ENCODE data around the gene TMEM117. TPM values are rescaled to one million over a fixed set of nuclear protein-coding genes. Genes with fewer than 3 reads are reported as not detected.

The TMEM117 gene
- total and polyA plus RNA-seq, 10 of the 15 experiments (the other 5 are each of a cell fraction or from before 2014, with no cell fraction given), result 3.1 to 8.2 (median 6.1) TPM

DNA sequence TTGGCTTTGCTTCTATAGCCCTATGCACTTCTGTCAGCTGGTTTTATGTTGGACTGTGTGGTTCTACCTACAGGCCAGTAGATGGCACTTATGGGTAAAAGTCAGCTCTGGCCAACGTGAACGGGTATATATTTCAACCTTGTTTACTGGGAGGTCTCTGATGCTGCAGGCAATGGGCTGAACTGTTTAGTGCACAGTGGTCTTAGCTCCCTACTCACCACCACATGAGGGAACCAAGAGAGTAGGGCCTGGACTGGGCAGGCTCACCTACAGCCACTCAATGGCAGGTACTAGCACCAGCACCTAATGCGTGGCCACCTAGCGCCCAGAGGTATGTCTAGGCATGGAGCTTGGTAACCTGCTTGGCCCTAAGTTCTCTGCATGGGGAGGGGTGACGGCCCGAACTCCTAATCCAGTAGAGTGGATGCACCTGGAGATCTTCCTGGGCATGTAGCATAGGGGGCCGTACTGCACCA, 481.8 kb downstream of the TMEM117 start:
- Histone ChIP-seq H2AFZ (ENCODE audit: control insufficient read depth, low read depth, low read length) (no peak overlapping the region), H3K27ac (ENCODE audit: control insufficient read depth, insufficient read depth) (no peak overlapping the region), H3K9ac (ENCODE audit: control insufficient read depth, insufficient read depth, low read length) (no peak overlapping the region), H3K9me3 (replicated peaks; ENCODE audit: control insufficient read depth, insufficient read depth, low read length) (no peaks in the 10 kb centered on the region), H3K27me3 (replicated peaks in 1 of 2; ENCODE audit: control insufficient read depth in 2 of 2, insufficient read depth in 2 of 2, low read length in 1 of 2) (no peaks in the 10 kb centered on the region), H4K20me1 (ENCODE audit: control insufficient read depth, insufficient read depth) (no peaks in the 10 kb centered on the region), H3K4me1 (ENCODE audit: control insufficient read depth, insufficient read depth, low read length) (no peaks in the 10 kb centered on the region), H3K79me2 (ENCODE audit: control insufficient read depth, insufficient read depth, low read length) (no peaks in the 10 kb centered on the region), H3K4me2 (ENCODE audit: control insufficient read depth, insufficient read depth) (no peak overlapping the region), H3K36me3 (ENCODE audit: control insufficient read depth in 2 of 2, insufficient read depth in 2 of 2, low read length in 1 of 2) (no peaks in the 10 kb centered on the region), H3K4me3 (no peak overlapping the region)
- SMC1A ChIA-PET (ENCODE audit: uncharacterized antibody, unreplicated experiment), result interaction anchor here (0.7 to 1.9 kb wide), 11 partner anchors 9 to 613 kb away, joined by 3 to 13 read pairs (median 3); no protein-coding TSS in a partner anchor
- intact Hi-C loops (cut with micrococcal nuclease; ENCODE audit: unreplicated experiment), result loop anchor here (5.0 to 10.0 kb wide), 3 partner anchors 300 to 610 kb away; no protein-coding TSS in a partner anchor
- RAD21 ChIA-PET (ENCODE audit: unreplicated experiment), result interaction anchor here (0.9 to 1.5 kb wide), 3 partner anchors 123 to 161 kb away, joined by 3 to 9 read pairs (median 4); no protein-coding TSS in a partner anchor
- in situ Hi-C loops (cut with MboI), result no loop called here
- POLR2A ChIA-PET, result no interaction called here
- WGBS (ENCODE audit: insufficient coverage, insufficient replicate concordance, low lambda C conversion rate, missing lambda C conversion rate), result 45% methylated on average over 7 of the region's 7 CpGs
- no peak for FAIRE-seq
- peak; percentile 93 for ATAC-seq
- no peak for DNase-seq (ENCODE audit: low read depth, low spot score)
- CTCF ChIA-PET, result interaction anchor here (0.6 to 2.1 kb wide), 14 partner anchors 9 to 613 kb away, joined by 3 to 12 read pairs (median 3); no protein-coding TSS in a partner anchor
- BruUV-seq (replicated peaks), result no TSS peak
- TF ChIP-seq PAX8 (IDR thresholded peaks at IDR 0.05) (no peak), CREM (IDR thresholded peaks at IDR 0.05; ENCODE audit: low read depth) (no peak), POLR2AphosphoS5 (IDR thresholded peaks at IDR 0.05; ENCODE audit: low read length) (no peak), RAD21 (IDR thresholded peaks at IDR 0.05; ENCODE audit: insufficient read depth, low read depth, low read length) (peak; percentile 89), MXI1 (IDR thresholded peaks at IDR 0.05; ENCODE audit: low read depth, low read length) (no peak), SPI1 (IDR thresholded peaks at IDR 0.05; ENCODE audit: borderline replicate concordance, insufficient read depth, low read depth, low read length) (no peak), SMC3 (IDR thresholded peaks at IDR 0.05; ENCODE audit: borderline replicate concordance, low read length) (peak; percentile 44; the same call in 1 of the 2 replicates), YBX1 (IDR thresholded peaks at IDR 0.05) (no peak), POLR2A (IDR thresholded peaks at IDR 0.05; ENCODE audit: low read depth, low read length) (no peak), TBL1XR1 (IDR thresholded peaks at IDR 0.05; ENCODE audit: low read depth, low read length) (no peak)
- TF ChIP-seq, protein P1, sequence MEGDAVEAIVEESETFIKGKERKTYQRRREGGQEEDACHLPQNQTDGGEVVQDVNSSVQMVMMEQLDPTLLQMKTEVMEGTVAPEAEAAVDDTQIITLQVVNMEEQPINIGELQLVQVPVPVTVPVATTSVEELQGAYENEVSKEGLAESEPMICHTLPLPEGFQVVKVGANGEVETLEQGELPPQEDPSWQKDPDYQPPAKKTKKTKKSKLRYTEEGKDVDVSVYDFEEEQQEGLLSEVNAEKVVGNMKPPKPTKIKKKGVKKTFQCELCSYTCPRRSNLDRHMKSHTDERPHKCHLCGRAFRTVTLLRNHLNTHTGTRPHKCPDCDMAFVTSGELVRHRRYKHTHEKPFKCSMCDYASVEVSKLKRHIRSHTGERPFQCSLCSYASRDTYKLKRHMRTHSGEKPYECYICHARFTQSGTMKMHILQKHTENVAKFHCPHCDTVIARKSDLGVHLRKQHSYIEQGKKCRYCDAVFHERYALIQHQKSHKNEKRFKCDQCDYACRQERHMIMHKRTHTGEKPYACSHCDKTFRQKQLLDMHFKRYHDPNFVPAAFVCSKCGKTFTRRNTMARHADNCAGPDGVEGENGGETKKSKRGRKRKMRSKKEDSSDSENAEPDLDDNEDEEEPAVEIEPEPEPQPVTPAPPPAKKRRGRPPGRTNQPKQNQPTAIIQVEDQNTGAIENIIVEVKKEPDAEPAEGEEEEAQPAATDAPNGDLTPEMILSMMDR (IDR thresholded peaks at IDR 0.05 in 2 of 3, conservative IDR thresholded peaks at IDR 0.05 in 1 of 3; ENCODE audit: control insufficient read depth in 2 of 3, extremely low read depth in 1 of 3, insufficient read depth in 1 of 3, low read depth in 3 of 3, low read length in 3 of 3), result peak; percentile 51 to 57 (median 55); a peak in 5 of 6 replicates
- TF ChIP-seq, protein P2, sequence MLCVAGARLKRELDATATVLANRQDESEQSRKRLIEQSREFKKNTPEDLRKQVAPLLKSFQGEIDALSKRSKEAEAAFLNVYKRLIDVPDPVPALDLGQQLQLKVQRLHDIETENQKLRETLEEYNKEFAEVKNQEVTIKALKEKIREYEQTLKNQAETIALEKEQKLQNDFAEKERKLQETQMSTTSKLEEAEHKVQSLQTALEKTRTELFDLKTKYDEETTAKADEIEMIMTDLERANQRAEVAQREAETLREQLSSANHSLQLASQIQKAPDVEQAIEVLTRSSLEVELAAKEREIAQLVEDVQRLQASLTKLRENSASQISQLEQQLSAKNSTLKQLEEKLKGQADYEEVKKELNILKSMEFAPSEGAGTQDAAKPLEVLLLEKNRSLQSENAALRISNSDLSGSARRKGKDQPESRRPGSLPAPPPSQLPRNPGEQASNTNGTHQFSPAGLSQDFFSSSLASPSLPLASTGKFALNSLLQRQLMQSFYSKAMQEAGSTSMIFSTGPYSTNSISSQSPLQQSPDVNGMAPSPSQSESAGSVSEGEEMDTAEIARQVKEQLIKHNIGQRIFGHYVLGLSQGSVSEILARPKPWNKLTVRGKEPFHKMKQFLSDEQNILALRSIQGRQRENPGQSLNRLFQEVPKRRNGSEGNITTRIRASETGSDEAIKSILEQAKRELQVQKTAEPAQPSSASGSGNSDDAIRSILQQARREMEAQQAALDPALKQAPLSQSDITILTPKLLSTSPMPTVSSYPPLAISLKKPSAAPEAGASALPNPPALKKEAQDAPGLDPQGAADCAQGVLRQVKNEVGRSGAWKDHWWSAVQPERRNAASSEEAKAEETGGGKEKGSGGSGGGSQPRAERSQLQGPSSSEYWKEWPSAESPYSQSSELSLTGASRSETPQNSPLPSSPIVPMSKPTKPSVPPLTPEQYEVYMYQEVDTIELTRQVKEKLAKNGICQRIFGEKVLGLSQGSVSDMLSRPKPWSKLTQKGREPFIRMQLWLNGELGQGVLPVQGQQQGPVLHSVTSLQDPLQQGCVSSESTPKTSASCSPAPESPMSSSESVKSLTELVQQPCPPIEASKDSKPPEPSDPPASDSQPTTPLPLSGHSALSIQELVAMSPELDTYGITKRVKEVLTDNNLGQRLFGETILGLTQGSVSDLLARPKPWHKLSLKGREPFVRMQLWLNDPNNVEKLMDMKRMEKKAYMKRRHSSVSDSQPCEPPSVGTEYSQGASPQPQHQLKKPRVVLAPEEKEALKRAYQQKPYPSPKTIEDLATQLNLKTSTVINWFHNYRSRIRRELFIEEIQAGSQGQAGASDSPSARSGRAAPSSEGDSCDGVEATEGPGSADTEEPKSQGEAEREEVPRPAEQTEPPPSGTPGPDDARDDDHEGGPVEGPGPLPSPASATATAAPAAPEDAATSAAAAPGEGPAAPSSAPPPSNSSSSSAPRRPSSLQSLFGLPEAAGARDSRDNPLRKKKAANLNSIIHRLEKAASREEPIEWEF (IDR thresholded peaks at IDR 0.05; ENCODE audit: insufficient replicate concordance, low read depth, low read length), result no peak
- TF ChIP-seq, protein P3, sequence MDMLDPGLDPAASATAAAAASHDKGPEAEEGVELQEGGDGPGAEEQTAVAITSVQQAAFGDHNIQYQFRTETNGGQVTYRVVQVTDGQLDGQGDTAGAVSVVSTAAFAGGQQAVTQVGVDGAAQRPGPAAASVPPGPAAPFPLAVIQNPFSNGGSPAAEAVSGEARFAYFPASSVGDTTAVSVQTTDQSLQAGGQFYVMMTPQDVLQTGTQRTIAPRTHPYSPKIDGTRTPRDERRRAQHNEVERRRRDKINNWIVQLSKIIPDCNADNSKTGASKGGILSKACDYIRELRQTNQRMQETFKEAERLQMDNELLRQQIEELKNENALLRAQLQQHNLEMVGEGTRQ (IDR thresholded peaks at IDR 0.05; ENCODE audit: borderline replicate concordance, low read depth, low read length), result no peak
